ENCODE measurements around the gene HOXB7. TPM values are rescaled to one million over a fixed set of nuclear protein-coding genes. Genes with fewer than 3 reads are reported as not detected.

Gene HOXB7
- polyA plus RNA-seq, 1 experiment = not detected

GRCh38 chr17:48563385-48563838 is 47.4 kb downstream of the HOXB7 start:
- Histone ChIP-seq H3K4me3 (ENCODE audit: low read depth, low read length) (no peak overlapping the region), H3K27me3 (ENCODE audit: control insufficient read depth, insufficient read depth, low read length) (peaks cover 59% of the 10 kb centered on the region), H3K36me3 (ENCODE audit: control insufficient read depth, insufficient read depth, low read length) (no peaks in the 10 kb centered on the region)
- DNase-seq (ENCODE audit: low read depth) = no peak
- TF ChIP-seq CTCF (IDR thresholded peaks at IDR 0.05; ENCODE audit: insufficient read depth, low read depth, low read length) = no peak
- POLR2A ChIA-PET = no interaction called here
- CTCF ChIA-PET = interaction anchor here (1.5 kb wide), 1 partner anchor 71 kb away, joined by 4 read pairs; no protein-coding TSS in a partner anchor

GRCh38 chr17:48562934-48563333 is 47.9 kb downstream of the HOXB7 start:
- DNase-seq (ENCODE audit: low read depth) = no peak
- Histone ChIP-seq H3K36me3 (ENCODE audit: control insufficient read depth, insufficient read depth, low read length) (no peaks in the 10 kb centered on the region), H3K4me3 (ENCODE audit: low read depth, low read length) (no peak overlapping the region), H3K27me3 (ENCODE audit: control insufficient read depth, insufficient read depth, low read length) (peaks cover 61% of the 10 kb centered on the region)
- POLR2A ChIA-PET = no interaction called here
- TF ChIP-seq CTCF (IDR thresholded peaks at IDR 0.05; ENCODE audit: insufficient read depth, low read depth, low read length) = no peak
- CTCF ChIA-PET = interaction anchor here (0.9 kb wide), 1 partner anchor 15 kb away, joined by 3 read pairs; no protein-coding TSS in a partner anchor

- DNase-seq (ENCODE audit: low read depth) = no peak
- no peak overlapping the region for H3K4me3 ChIP-seq (ENCODE audit: low read depth, low read length)
- ChIA-PET POLR2A (no interaction called here), CTCF (interaction anchor here (0.9 to 1.2 kb wide), 3 partner anchors 15 to 106 kb away, joined by 3 to 5 read pairs (median 3); no protein-coding TSS in a partner anchor)
- no peaks in the 10 kb centered on the region for H3K36me3 ChIP-seq (ENCODE audit: control insufficient read depth, insufficient read depth, low read length)
- no peak for TF ChIP-seq CTCF (IDR thresholded peaks at IDR 0.05; ENCODE audit: insufficient read depth, low read depth, low read length)
- H3K27me3 ChIP-seq (ENCODE audit: control insufficient read depth, insufficient read depth, low read length) = peaks cover 59% of the 10 kb centered on the region
Observed at GRCh38 chr17:48561884-48562810, 48.7 kb downstream of the HOXB7 start.

GRCh38 chr17:48559840-48560817 is 50.7 kb downstream of the HOXB7 start:
- Histone ChIP-seq H3K27me3 (ENCODE audit: control insufficient read depth, insufficient read depth, low read length) (peaks cover 52% of the 10 kb centered on the region), H3K4me3 (ENCODE audit: low read depth, low read length) (no peak overlapping the region), H3K36me3 (ENCODE audit: control insufficient read depth, insufficient read depth, low read length) (no peaks in the 10 kb centered on the region)
- TF ChIP-seq CTCF (IDR thresholded peaks at IDR 0.05; ENCODE audit: insufficient read depth, low read depth, low read length) = no peak
- no peak for DNase-seq (ENCODE audit: low read depth)
- POLR2A ChIA-PET = no interaction called here
- CTCF ChIA-PET = interaction anchor here (0.7 kb wide), 1 partner anchor 13 kb away, joined by 3 read pairs; no protein-coding TSS in a partner anchor
